Transverse colon (tissue), 4 donors: ENCODE measurements around the gene C1orf185. TPM values are rescaled to one million over a fixed set of nuclear protein-coding genes. Genes with fewer than 3 reads are reported as not detected.
"Not testable (repeated sequence)": the region's sequence is repeated elsewhere in the genome, so short reads cannot be mapped to it uniquely, and the experiment has no call there.

Experiments used
- DNase-seq: peaks from one replicate; pipeline ENCODE4 v3.0.0-alpha.2; 2019
- H3K27ac ChIP-seq, 4 donors: fragments of 200-600 bp; sonication (generic); 2 replicates each; pipeline ENCODE4 v1.5.1; 2016 to 2018; ENCODE audit warnings: inconsistent platforms in 4 of 4
- H3K27me3 ChIP-seq: fragments of 200-600 bp; sonication (generic); 2 replicates; pipeline ENCODE4 v1.5.1; 2017; ENCODE audit warnings: inconsistent platforms
- H3K36me3 ChIP-seq, 4 donors: fragments of 200-600 bp; sonication (generic); 2 replicates each; pipeline ENCODE4 v1.5.1; 2017 to 2019; ENCODE audit warnings: inconsistent platforms in 4 of 4
- H3K4me1 ChIP-seq, 4 donors: fragments of 200-600 bp; sonication (generic); 2 replicates each; pipeline ENCODE4 v1.5.1; 2017 to 2020; ENCODE audit warnings: inconsistent platforms in 4 of 4
- H3K4me3 ChIP-seq, 4 donors: fragments of 200-600 bp; sonication (generic); 1 replicate in 1 of 4; 2 replicates in 3 of 4; pipeline versions ENCODE4 v1.5.1 to v1.6.1; 2017 to 2019; ENCODE audit warnings: inconsistent platforms in 4 of 4
- H3K9me3 ChIP-seq, 2 donors: fragments of 200-600 bp; sonication (generic); 2 replicates each; pipeline ENCODE4 v1.5.1; 2017 to 2019; ENCODE audit warnings: inconsistent platforms in 2 of 2
- CTCF ChIP-seq, 5 experiments: fragments of 200-600 bp in 3 of 5; fragments of 450-650 bp in 2 of 5; sonication (generic) in 3 of 5; IDR thresholded peaks; 1 replicate in 2 of 5; 2 replicates in 3 of 5; pipeline ENCODE4 v1.5.1; 2016 to 2017; ENCODE audit warnings: antibody characterized with exemption in 5 of 5, inconsistent platforms in 3 of 5, mild to moderate bottlenecking in 2 of 5, moderate library complexity in 1 of 5
- EP300 ChIP-seq: sonication (generic); formaldehyde crosslinking; IDR thresholded peaks from one replicate; pipeline ENCODE4 v1.6.1; 2017; ENCODE audit warnings: antibody characterized with exemption, low read depth
- POLR2A ChIP-seq: fragments of 450-650 bp; IDR thresholded peaks from one replicate; pipeline ENCODE4 v1.6.1; 2016; ENCODE audit warnings: antibody characterized with exemption, mild to moderate bottlenecking, moderate library complexity
- POLR2AphosphoS5 ChIP-seq, 3 donors: sonication (generic); formaldehyde crosslinking; IDR thresholded peaks; one replicate each; pipeline ENCODE4 v1.6.1; 2016; ENCODE audit warnings: antibody characterized with exemption in 3 of 3
- whole genome bisulfite sequencing, 2 donors: methylation state at CpG; one replicate each; pipeline ENCODE4 v1.1.5; 2018; ENCODE audit warnings: low coverage in 1 of 2; 5-methylcytosine and 5-hydroxymethylcytosine counted together
- in situ Hi-C, 4 donors: fragments of 200-750 bp; cut with MboI; loops; one replicate each; pipeline versions ENCODE4 v1.15.0 to v1.15.1; 2017; ENCODE audit warnings: low sequenced_read_pairs in 3 of 4, low pct_ligation_motif_present in 1 of 4, low pct_unique_long_range_greater_than_20kb in 1 of 4
- intact Hi-C: fragments of 100-400 bp; cut with DNase I; formaldehyde crosslinking; loops from one replicate; pipeline ENCODE4 v1.15.1; 2023; ENCODE audit warnings: low total_unique reads
- total RNA-seq, 4 donors: library from RNA; depleted of rRNA; stranded (reverse); fragments of >200 nt; gene quantifications; one replicate each; pipeline ENCODE4 v1.1.0, GENCODE V29; 2016

Gene C1orf185
- total RNA-seq, 4 donors from 2014 or later = not detected

DNA sequence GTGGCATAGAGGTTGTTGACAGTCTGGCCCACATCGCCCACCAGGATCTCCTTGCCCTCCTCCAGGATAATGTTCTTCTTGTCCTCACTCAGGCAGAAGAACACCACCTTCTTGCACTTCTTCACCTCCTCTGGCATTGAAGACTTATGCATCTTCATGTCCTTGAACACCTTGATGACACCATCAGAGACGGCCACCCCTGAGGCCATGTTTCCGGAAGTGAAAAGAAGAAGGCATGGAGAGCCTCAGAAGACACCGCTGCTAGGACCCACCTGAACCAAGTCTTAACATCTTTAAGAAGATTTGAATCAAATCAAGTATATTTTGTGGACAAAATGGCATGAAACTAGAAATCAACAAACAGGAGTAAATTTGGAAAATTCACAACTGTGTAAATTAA lies 56.2 kb downstream of the C1orf185 start:
- no peak for DNase-seq
- Histone ChIP-seq H3K27ac (no peak overlapping the region), H3K27me3 (no peaks in the 10 kb centered on the region), H3K36me3 (no peaks in the 10 kb centered on the region), H3K4me3 (no peak overlapping the region), H3K4me1 (no peaks in the 10 kb centered on the region), H3K9me3 (peaks cover 13% of the 10 kb centered on the region in 2 donors)
- in situ Hi-C loops (no loop called here), intact Hi-C loops (no loop called here)
- 95 to 96% methylated on average over 4 of the region's 4 CpGs for WGBS, 2 donors
- no peak for TF ChIP-seq POLR2AphosphoS5 (IDR thresholded peaks at IDR 0.05)
- TF ChIP-seq POLR2A = no peak
- no peak for TF ChIP-seq CTCF (IDR thresholded peaks at IDR 0.05)
- no peak for TF ChIP-seq EP300

- H3K9me3 ChIP-seq, DNase-seq, H3K36me3 ChIP-seq, intact Hi-C loops, H3K27ac ChIP-seq, H3K27me3 ChIP-seq, in situ Hi-C loops, H3K4me1 ChIP-seq, H3K4me3 ChIP-seq: not testable (repeated sequence)
- 59 to 81% methylated on average over 3 to 5 of the region's 5 CpGs for WGBS, 2 donors
Observed at GRCh38 chr1:51162560-51162959, 60.5 kb downstream of the C1orf185 start.

DNA sequence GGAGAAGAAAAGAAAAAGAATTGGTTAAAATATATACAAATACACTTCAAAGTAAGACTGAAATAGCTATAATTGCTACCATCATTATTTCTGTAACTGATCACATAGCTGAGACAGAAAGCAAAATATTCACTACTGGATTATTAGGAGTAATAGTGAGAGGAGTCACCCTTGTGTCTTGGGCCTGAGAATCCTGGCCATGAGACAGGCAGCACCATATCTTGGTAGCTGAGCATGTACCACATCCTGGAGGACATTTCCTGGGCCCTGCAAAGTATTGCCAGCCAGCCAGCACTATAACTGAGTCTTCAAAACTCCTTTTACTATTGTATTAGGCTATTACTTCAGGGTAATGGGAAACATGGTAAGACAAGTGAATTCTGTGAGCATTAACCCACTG lies 63.5 kb downstream of the C1orf185 start:
- no peak overlapping the region for H3K4me3 ChIP-seq
- intact Hi-C loops (no loop called here), in situ Hi-C loops (no loop called here)
- no peak for TF ChIP-seq EP300
- TF ChIP-seq CTCF (IDR thresholded peaks at IDR 0.05) = no peak
- TF ChIP-seq POLR2AphosphoS5 (IDR thresholded peaks at IDR 0.05) = no peak
- no peak for TF ChIP-seq POLR2A
- H3K9me3 ChIP-seq = no peaks in the 10 kb centered on the region
- H3K4me1 ChIP-seq = peaks cover 0 to 6% (median 0%) of the 10 kb centered on the region in 4 donors
- no peaks in the 10 kb centered on the region for H3K27me3 ChIP-seq
- H3K27ac ChIP-seq = no peak overlapping the region
- no peak for DNase-seq
- no peaks in the 10 kb centered on the region for H3K36me3 ChIP-seq

DNA sequence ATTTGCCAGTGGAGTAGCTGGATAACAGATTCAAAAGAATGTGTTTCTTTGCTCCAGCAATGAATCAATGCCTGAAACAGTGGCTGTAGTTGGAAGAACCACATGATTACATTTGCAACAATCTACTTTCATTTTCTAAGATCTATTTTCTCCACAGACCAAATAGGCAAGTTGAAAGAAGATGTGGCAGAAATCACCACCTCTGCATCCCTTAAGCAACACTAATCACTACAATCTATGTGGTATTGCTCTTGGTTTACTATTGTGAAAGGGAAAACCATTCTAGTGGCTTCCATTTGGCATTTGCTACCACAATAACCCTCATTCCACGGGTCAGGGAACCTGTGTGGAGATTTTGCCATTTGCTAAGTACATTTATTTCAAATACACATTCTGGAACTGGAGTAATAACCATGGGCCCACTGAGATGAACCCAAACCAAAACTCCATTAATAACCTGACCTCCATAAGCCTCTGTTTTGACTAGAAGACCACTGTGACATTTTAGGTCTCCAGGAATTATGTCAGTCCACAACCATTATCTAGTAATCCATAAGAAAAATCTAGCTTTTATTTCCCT lies 66.3 kb downstream of the C1orf185 start:
- in situ Hi-C loops = no loop called here
- TF ChIP-seq POLR2AphosphoS5 (IDR thresholded peaks at IDR 0.05) = no peak
- TF ChIP-seq EP300 = no peak
- TF ChIP-seq CTCF (IDR thresholded peaks at IDR 0.05) = no peak
- TF ChIP-seq POLR2A = no peak
- no peak for DNase-seq
- Histone ChIP-seq H3K4me1 (peaks cover 0 to 6% (median 0%) of the 10 kb centered on the region in 4 donors), H3K27ac (no peak overlapping the region), H3K4me3 (no peak overlapping the region), H3K36me3 (no peaks in the 10 kb centered on the region), H3K27me3 (no peaks in the 10 kb centered on the region), H3K9me3 (no peaks in the 10 kb centered on the region)
- intact Hi-C loops = no loop called here
- 45 to 57% methylated on average over 1 of the region's 1 CpG for WGBS, 2 donors

DNA sequence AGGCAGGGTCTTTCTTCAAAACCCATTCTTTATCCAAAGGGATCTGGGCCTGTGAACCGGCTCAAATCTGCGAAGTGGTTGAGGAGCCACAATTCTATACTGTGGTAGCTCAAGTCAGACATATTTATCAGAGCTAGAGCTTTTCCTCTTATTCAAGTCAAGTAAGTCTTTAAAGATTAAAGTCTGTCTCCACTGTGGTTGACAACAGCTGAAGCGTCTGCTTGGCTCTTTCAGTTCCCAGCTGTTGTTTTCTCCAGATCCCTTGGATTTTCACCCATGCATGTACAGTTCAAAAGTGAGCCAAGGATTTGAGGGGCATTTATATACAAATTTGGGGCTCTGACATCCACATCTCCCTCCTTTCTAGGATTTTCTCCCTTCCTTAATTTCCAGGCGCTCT lies 66.9 kb downstream of the C1orf185 start:
- WGBS, 2 donors = 67 to 86% methylated on average over 1 to 4 of the region's 4 CpGs
- Histone ChIP-seq H3K27me3 (no peaks in the 10 kb centered on the region), H3K27ac (no peak overlapping the region), H3K36me3 (no peaks in the 10 kb centered on the region), H3K4me3 (no peak overlapping the region), H3K4me1 (peaks cover 0 to 6% (median 0%) of the 10 kb centered on the region in 4 donors), H3K9me3 (no peaks in the 10 kb centered on the region)
- DNase-seq = no peak
- in situ Hi-C loops (no loop called here), intact Hi-C loops (no loop called here)
- no peak for TF ChIP-seq CTCF (IDR thresholded peaks at IDR 0.05)
- no peak for TF ChIP-seq POLR2A
- no peak for TF ChIP-seq POLR2AphosphoS5 (IDR thresholded peaks at IDR 0.05)
- TF ChIP-seq EP300 = no peak
